PC-9 (cell line): ENCODE data around the gene P2RY12. TPM values are rescaled to one million over a fixed set of nuclear protein-coding genes. Genes with fewer than 3 reads are reported as not detected.

Experiments used
- BruUV-seq: library from RNA; stranded (reverse); fragments of 400-500 nt; replicated peaks from 2 replicates; lab custom pipeline; 2021; lab: Mats Ljungman, UMichigan
- CTCF ChIA-PET: fragments of 300-600 bp; sonication (Branson Sonifier 250); formaldehyde crosslinking; loops from one replicate; lab custom pipeline; 2022; ENCODE audit warnings: antibody characterized with exemption; lab: Charles Lee
- POLR2A ChIA-PET: fragments of 300-600 bp; sonication (Branson Sonifier 250); formaldehyde crosslinking; loops from one replicate; lab custom pipeline; 2022; ENCODE audit warnings: antibody characterized with exemption; ENCODE audit not compliant: unreplicated experiment; lab: Charles Lee
- DNase-seq, 2 experiments: peaks; one replicate each; pipeline versions ENCODE4 v3.0.0 to v3.0.0-alpha.2; 2015 to 2022; ENCODE audit warnings: mixed read lengths in 1 of 2
- H2AFZ ChIP-seq: fragments of 200-600 bp; sonication (generic); 2 replicates; pipeline ENCODE4 v1.8.1; 2017; ENCODE audit warnings: antibody characterized with exemption
- H3F3A ChIP-seq: fragments of 200-600 bp; sonication (generic); 2 replicates; pipeline ENCODE4 v1.8.1; 2017; ENCODE audit warnings: antibody characterized with exemption, mild to moderate bottlenecking, low read depth; ENCODE audit not compliant: insufficient read depth
- H3K27ac ChIP-seq: fragments of 200-600 bp; sonication (generic); 2 replicates; pipeline ENCODE4 v1.6.1; 2016; ENCODE audit warnings: mixed run types
- H3K27me3 ChIP-seq: fragments of 200-600 bp; sonication (generic); 2 replicates; pipeline ENCODE4 v1.6.1; 2016; ENCODE audit warnings: low read depth, mixed run types; ENCODE audit not compliant: insufficient read depth
- H3K36me3 ChIP-seq: fragments of 200-600 bp; sonication (generic); 2 replicates; pipeline ENCODE4 v1.6.1; 2016; ENCODE audit warnings: low read depth, mixed run types
- H3K4me1 ChIP-seq: fragments of 200-600 bp; sonication (generic); replicated peaks from 2 replicates; pipeline ENCODE4 v1.6.1; 2016; ENCODE audit warnings: mixed run types; ENCODE audit not compliant: insufficient read depth
- H3K4me2 ChIP-seq: fragments of 200-600 bp; sonication (generic); 2 replicates; pipeline ENCODE4 v1.6.1; 2017; ENCODE audit warnings: mixed run types
- H3K4me3 ChIP-seq: fragments of 200-600 bp; sonication (generic); 2 replicates; pipeline ENCODE4 v1.6.1; 2016; ENCODE audit warnings: mixed run types
- H3K79me2 ChIP-seq: fragments of 200-600 bp; sonication (generic); 2 replicates; pipeline ENCODE4 v1.6.1; 2017; ENCODE audit warnings: low read depth, mixed run types
- H3K9me2 ChIP-seq: fragments of 200-600 bp; sonication (generic); 2 replicates; pipeline ENCODE4 v1.8.1; 2017; ENCODE audit warnings: mild to moderate bottlenecking; ENCODE audit not compliant: insufficient read depth
- H3K9me3 ChIP-seq: fragments of 200-600 bp; sonication (generic); 2 replicates; pipeline ENCODE4 v1.8.1; 2016; ENCODE audit warnings: low read depth; ENCODE audit not compliant: insufficient read depth
- H4K20me1 ChIP-seq: fragments of 200-600 bp; sonication (generic); 2 replicates; pipeline ENCODE4 v1.8.1; 2017; ENCODE audit not compliant: insufficient read depth
- EZH2 ChIP-seq: fragments of 200-600 bp; sonication (generic); IDR thresholded peaks from 2 replicates; pipeline ENCODE4 v1.8.0; 2017; ENCODE audit warnings: antibody characterized with exemption, low read depth
- intact Hi-C: fragments of 100-400 bp; cut with micrococcal nuclease; formaldehyde crosslinking; loops from one replicate; pipeline ENCODE4 v1.10.0; 2022; ENCODE audit not compliant: unreplicated experiment
- total RNA-seq: library from RNA; stranded (reverse); gene quantifications from 2 replicates; pipeline ENCODE4 v1.2.3, GENCODE V29; 2021
- TF ChIP-seq, protein P1 (sequence below): fragments of 200-600 bp; sonication (generic); conservative IDR thresholded peaks from 2 replicates; pipeline ENCODE4 v1.6.1; 2017; ENCODE audit warnings: mixed run types, antibody characterized with exemption, mild to moderate bottlenecking, moderate library complexity

Gene P2RY12
- total RNA-seq, 1 experiment from 2014 or later, result not detected

DNA sequence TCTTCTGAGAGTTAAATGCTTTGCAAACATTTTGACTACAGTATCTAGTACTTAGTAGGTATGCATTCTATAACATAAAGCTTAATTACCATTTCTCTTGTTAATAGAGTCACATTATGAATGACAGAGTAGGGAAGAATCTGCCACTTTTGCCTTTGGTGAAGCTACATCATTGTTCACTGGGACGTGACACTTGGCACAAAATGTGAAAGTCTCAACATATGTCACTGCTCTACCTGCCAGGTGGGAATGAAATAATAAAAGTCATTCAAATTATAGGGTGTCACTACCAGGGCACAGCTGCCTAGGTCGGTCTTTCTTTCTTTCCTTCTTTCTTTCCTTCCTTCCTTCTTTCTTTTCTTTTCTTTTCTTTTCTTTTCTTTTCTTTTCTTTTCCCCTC lies 85.5 kb downstream of the P2RY12 start:
- Histone ChIP-seq H3K9me3 (no peaks in the 10 kb centered on the region), H3K4me1 (peaks cover 21% of the 10 kb centered on the region), H3K79me2 (peaks cover 16% of the 10 kb centered on the region), H3K36me3 (peaks cover 7% of the 10 kb centered on the region; the same call in 1 of the 2 replicates), H3K27ac (no peak overlapping the region), H3F3A (peaks cover 7% of the 10 kb centered on the region), H3K27me3 (no peaks in the 10 kb centered on the region), H3K9me2 (no peaks in the 10 kb centered on the region), H4K20me1 (no peaks in the 10 kb centered on the region), H3K4me3 (no peak overlapping the region), H2AFZ (no peak overlapping the region), H3K4me2 (no peak overlapping the region)
- ChIA-PET POLR2A (no interaction called here), CTCF (interaction anchor here (0.6 kb wide), 1 partner anchor 28 kb away, joined by 5 read pairs; no protein-coding TSS in a partner anchor)
- no peak for DNase-seq
- BruUV-seq, result no TSS peak
- intact Hi-C loops, result loop anchor here (10.0 kb wide), 2 partner anchors 166 to 1166 kb away; partner anchors contain the start of gene IGSF10
- TF ChIP-seq, protein P1, sequence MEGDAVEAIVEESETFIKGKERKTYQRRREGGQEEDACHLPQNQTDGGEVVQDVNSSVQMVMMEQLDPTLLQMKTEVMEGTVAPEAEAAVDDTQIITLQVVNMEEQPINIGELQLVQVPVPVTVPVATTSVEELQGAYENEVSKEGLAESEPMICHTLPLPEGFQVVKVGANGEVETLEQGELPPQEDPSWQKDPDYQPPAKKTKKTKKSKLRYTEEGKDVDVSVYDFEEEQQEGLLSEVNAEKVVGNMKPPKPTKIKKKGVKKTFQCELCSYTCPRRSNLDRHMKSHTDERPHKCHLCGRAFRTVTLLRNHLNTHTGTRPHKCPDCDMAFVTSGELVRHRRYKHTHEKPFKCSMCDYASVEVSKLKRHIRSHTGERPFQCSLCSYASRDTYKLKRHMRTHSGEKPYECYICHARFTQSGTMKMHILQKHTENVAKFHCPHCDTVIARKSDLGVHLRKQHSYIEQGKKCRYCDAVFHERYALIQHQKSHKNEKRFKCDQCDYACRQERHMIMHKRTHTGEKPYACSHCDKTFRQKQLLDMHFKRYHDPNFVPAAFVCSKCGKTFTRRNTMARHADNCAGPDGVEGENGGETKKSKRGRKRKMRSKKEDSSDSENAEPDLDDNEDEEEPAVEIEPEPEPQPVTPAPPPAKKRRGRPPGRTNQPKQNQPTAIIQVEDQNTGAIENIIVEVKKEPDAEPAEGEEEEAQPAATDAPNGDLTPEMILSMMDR, result no peak
- no peak for TF ChIP-seq EZH2

DNA sequence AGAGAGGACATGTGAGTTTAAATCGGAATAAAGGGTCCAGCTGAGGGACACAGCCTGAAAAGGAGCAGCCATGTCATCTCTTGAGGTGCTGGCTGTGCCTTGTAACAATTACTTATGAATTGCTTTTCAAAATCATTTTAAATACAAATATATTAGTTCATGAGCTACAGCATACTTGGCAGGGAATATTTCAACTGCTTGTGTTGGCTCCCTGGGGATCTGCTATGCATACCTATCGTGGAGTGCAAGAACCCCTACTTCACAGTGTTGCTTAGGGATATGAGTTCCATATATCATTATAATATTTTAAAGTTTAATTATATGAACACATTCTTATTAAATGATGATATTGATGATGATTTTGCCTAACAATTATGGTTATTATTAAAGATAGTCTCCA lies 87.1 kb downstream of the P2RY12 start:
- Histone ChIP-seq H3K4me1 (peaks cover 13% of the 10 kb centered on the region), H3K27ac (no peak overlapping the region), H3K36me3 (peaks cover 7% of the 10 kb centered on the region; the same call in 1 of the 2 replicates), H4K20me1 (no peaks in the 10 kb centered on the region), H3K9me2 (no peaks in the 10 kb centered on the region), H3K9me3 (no peaks in the 10 kb centered on the region), H3F3A (no peaks in the 10 kb centered on the region), H3K4me3 (no peak overlapping the region), H3K79me2 (no peaks in the 10 kb centered on the region), H2AFZ (no peak overlapping the region), H3K4me2 (no peak overlapping the region), H3K27me3 (no peaks in the 10 kb centered on the region)
- TF ChIP-seq EZH2, result no peak
- TF ChIP-seq, protein P1, result no peak
- intact Hi-C loops, result loop anchor here (10.0 kb wide), 2 partner anchors 167 to 1167 kb away; partner anchors contain the start of gene IGSF10
- no TSS peak for BruUV-seq
- POLR2A ChIA-PET, result no interaction called here
- no peak for DNase-seq
- CTCF ChIA-PET, result no interaction called here

DNA sequence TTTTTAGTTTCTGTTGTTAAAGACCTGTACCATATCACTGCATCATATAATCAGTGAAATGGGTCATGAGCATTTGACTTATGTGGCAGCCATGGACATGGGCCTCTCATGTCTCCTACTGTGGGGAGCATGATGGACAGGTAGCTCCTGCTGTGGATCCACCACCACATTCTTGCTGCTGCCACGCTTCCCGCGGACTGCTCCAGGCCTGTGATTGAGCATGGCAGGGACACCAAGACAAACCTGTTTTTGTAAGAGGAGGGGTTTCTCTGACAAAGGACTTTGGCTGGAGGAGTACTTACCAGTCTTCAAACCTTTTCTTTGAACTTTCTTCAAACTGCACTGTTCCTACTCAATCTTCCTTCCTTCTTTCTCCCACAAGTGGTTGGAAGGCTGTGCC lies 88.3 kb downstream of the P2RY12 start:
- Histone ChIP-seq H3K27ac (no peak overlapping the region), H3F3A (no peaks in the 10 kb centered on the region), H2AFZ (no peak overlapping the region), H4K20me1 (no peaks in the 10 kb centered on the region), H3K79me2 (no peaks in the 10 kb centered on the region), H3K27me3 (no peaks in the 10 kb centered on the region), H3K9me2 (no peaks in the 10 kb centered on the region), H3K4me3 (no peak overlapping the region), H3K9me3 (no peaks in the 10 kb centered on the region), H3K4me2 (no peak overlapping the region), H3K36me3 (peaks cover 7% of the 10 kb centered on the region; the same call in 1 of the 2 replicates), H3K4me1 (peaks cover 2% of the 10 kb centered on the region; the same call in 1 of the 2 replicates)
- BruUV-seq, result no TSS peak
- no peak for DNase-seq
- CTCF ChIA-PET, result interaction anchor here (0.6 kb wide), 1 partner anchor 103 kb away, joined by 4 read pairs; no protein-coding TSS in a partner anchor
- POLR2A ChIA-PET, result no interaction called here
- TF ChIP-seq, protein P1, result no peak
- no peak for TF ChIP-seq EZH2
- intact Hi-C loops, result loop anchor here (10.0 kb wide), 2 partner anchors 169 to 1169 kb away; partner anchors contain the start of gene IGSF10
